Measurements from ENCODE around the gene ESR1.
"Not testable (repeated sequence)": the region's sequence is repeated elsewhere in the genome, so short reads cannot be mapped to it uniquely, and the experiment has no call there.

ESR1 gene

GRCh38 chr6:151842816-151843215 is 35.3 kb downstream of the ESR1 start:
- DNase-seq: no peak
- Histone ChIP-seq H3K27me3 (ENCODE audit: insufficient read depth, low read depth, severe bottlenecking) (no peaks in the 10 kb centered on the region), H3K4me3 (ENCODE audit: low read depth, low read length) (no peak overlapping the region), H3K9me3 (ENCODE audit: severe bottlenecking) (no peaks in the 10 kb centered on the region), H3K36me3 (no peaks in the 10 kb centered on the region), H3K27ac (no peak overlapping the region)
- TF ChIP-seq CTCF (IDR thresholded peaks at IDR 0.05; ENCODE audit: low read depth, low read length): no peak

GRCh38 chr6:151847064-151847463 is 39.6 kb downstream of the ESR1 start:
- Histone ChIP-seq H3K4me3 (ENCODE audit: low read depth, low read length) (no peak overlapping the region), H3K27me3 (ENCODE audit: insufficient read depth, low read depth, severe bottlenecking) (no peaks in the 10 kb centered on the region), H3K27ac (no peak overlapping the region), H3K36me3 (no peaks in the 10 kb centered on the region), H3K9me3 (ENCODE audit: severe bottlenecking) (no peaks in the 10 kb centered on the region)
- no peak for DNase-seq
- no peak for TF ChIP-seq CTCF (IDR thresholded peaks at IDR 0.05; ENCODE audit: low read depth, low read length)

GRCh38 chr6:151850479-151851003 is 43.1 kb downstream of the ESR1 start:
- no peaks in the 10 kb centered on the region for H3K9me3 ChIP-seq (ENCODE audit: severe bottlenecking)
- no peak overlapping the region for H3K27ac ChIP-seq
- no peak overlapping the region for H3K4me3 ChIP-seq (ENCODE audit: low read depth, low read length)
- no peak for TF ChIP-seq CTCF (IDR thresholded peaks at IDR 0.05; ENCODE audit: low read depth, low read length)
- no peak for DNase-seq
- H3K27me3 ChIP-seq (ENCODE audit: insufficient read depth, low read depth, severe bottlenecking): no peaks in the 10 kb centered on the region
- H3K36me3 ChIP-seq: no peaks in the 10 kb centered on the region

GRCh38 chr6:151858294-151858693 is 50.8 kb downstream of the ESR1 start:
- no peak for DNase-seq
- no peak for TF ChIP-seq CTCF (IDR thresholded peaks at IDR 0.05; ENCODE audit: low read depth, low read length)
- Histone ChIP-seq H3K4me3 (ENCODE audit: low read depth, low read length) (no peak overlapping the region), H3K36me3 (no peaks in the 10 kb centered on the region), H3K9me3 (ENCODE audit: severe bottlenecking) (no peaks in the 10 kb centered on the region), H3K27ac (no peak overlapping the region), H3K27me3 (ENCODE audit: insufficient read depth, low read depth, severe bottlenecking) (no peaks in the 10 kb centered on the region)

GRCh38 chr6:151862461-151862860 is 55.0 kb downstream of the ESR1 start:
- no peaks in the 10 kb centered on the region for H3K36me3 ChIP-seq
- TF ChIP-seq CTCF (IDR thresholded peaks at IDR 0.05; ENCODE audit: low read depth, low read length): no peak
- no peak overlapping the region for H3K4me3 ChIP-seq (ENCODE audit: low read depth, low read length)
- no peak for DNase-seq
- no peaks in the 10 kb centered on the region for H3K27me3 ChIP-seq (ENCODE audit: insufficient read depth, low read depth, severe bottlenecking)
- H3K27ac ChIP-seq: no peak overlapping the region
- H3K9me3 ChIP-seq (ENCODE audit: severe bottlenecking): no peaks in the 10 kb centered on the region

GRCh38 chr6:151867361-151867869 is 59.9 kb downstream of the ESR1 start:
- H3K9me3 ChIP-seq (ENCODE audit: severe bottlenecking); H3K36me3 ChIP-seq; H3K27me3 ChIP-seq (ENCODE audit: insufficient read depth, low read depth, severe bottlenecking); H3K27ac ChIP-seq; H3K4me3 ChIP-seq (ENCODE audit: low read depth, low read length); DNase-seq: not testable (repeated sequence)

Data from WERI-Rb-1 (cell line).